ENCODE measurements around the gene FKBP7. TPM values are rescaled to one million over a fixed set of nuclear protein-coding genes. Genes with fewer than 3 reads are reported as not detected.

The FKBP7 gene
- total and polyA plus RNA-seq, 2 of the 13 experiments (the other 11 are each of a cell fraction or from before 2014, with no cell fraction given): 12.4 to 14.8 TPM

DNA sequence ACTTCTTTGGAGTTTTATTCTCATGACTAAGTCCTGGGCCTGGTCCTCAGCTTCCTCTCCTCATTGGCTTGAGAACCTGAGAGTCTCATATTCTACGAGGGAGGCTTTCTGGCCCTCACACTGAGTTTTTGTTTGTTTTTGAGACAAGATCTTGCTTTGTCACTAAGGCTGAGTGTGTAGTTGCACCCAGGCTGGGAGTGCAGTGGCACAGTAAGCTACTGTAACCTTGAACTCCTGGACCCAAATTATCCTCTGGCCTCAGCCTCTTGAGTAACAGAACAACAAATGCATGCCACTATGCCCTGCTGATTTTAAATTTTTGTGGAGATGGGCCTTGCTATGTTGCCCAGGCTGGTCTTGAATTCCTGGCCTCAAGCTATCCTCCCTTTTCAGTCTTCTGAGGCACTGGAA is 50.0 kb downstream of the FKBP7 start (continued):
- TF ChIP-seq, protein P1, sequence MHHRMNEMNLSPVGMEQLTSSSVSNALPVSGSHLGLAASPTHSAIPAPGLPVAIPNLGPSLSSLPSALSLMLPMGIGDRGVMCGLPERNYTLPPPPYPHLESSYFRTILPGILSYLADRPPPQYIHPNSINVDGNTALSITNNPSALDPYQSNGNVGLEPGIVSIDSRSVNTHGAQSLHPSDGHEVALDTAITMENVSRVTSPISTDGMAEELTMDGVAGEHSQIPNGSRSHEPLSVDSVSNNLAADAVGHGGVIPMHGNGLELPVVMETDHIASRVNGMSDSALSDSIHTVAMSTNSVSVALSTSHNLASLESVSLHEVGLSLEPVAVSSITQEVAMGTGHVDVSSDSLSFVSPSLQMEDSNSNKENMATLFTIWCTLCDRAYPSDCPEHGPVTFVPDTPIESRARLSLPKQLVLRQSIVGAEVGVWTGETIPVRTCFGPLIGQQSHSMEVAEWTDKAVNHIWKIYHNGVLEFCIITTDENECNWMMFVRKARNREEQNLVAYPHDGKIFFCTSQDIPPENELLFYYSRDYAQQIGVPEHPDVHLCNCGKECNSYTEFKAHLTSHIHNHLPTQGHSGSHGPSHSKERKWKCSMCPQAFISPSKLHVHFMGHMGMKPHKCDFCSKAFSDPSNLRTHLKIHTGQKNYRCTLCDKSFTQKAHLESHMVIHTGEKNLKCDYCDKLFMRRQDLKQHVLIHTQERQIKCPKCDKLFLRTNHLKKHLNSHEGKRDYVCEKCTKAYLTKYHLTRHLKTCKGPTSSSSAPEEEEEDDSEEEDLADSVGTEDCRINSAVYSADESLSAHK (CRISPR knock-in tag; IDR thresholded peaks at IDR 0.05; ENCODE audit: borderline replicate concordance): no peak
- TF ChIP-seq ZNF44 (CRISPR knock-in tag; IDR thresholded peaks at IDR 0.05): no peak
- TF ChIP-seq TCF7L2 (IDR thresholded peaks at IDR 0.05; ENCODE audit: low read depth, low read length): no peak
- TF ChIP-seq ETV5 (CRISPR knock-in tag; IDR thresholded peaks at IDR 0.05; ENCODE audit: borderline replicate concordance): no peak
- TF ChIP-seq, protein P2, sequence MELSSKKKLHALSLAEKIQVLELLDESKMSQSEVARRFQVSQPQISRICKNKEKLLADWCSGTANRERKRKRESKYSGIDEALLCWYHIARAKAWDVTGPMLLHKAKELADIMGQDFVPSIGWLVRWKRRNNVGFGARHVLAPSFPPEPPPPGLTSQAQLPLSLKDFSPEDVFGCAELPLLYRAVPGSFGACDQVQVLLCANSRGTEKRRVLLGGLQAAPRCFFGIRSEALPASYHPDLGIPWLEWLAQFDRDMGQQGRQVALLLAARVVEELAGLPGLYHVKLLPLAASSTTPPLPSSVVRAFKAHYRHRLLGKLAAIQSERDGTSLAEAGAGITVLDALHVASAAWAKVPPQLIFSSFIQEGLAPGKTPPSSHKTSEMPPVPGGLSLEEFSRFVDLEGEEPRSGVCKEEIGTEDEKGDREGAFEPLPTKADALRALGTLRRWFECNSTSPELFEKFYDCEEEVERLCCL (CRISPR knock-in tag; IDR thresholded peaks at IDR 0.05; ENCODE audit: borderline replicate concordance): no peak
- TF ChIP-seq ZNF101 (CRISPR knock-in tag; IDR thresholded peaks at IDR 0.05; ENCODE audit: borderline replicate concordance, low read depth): no peak
- TF ChIP-seq RXRB (CRISPR knock-in tag; IDR thresholded peaks at IDR 0.05; ENCODE audit: borderline replicate concordance): peak; percentile 75
- no peak for TF ChIP-seq HNRNPUL1 (IDR thresholded peaks at IDR 0.05; ENCODE audit: low read depth, low read length)
- no peak for TF ChIP-seq DNMT1 (CRISPR knock-in tag; IDR thresholded peaks at IDR 0.05)
- TF ChIP-seq RBM39 (IDR thresholded peaks at IDR 0.05; ENCODE audit: low read depth, low read length, poor library complexity, severe bottlenecking): no peak
- TF ChIP-seq ZNF256 (CRISPR knock-in tag; conservative IDR thresholded peaks at IDR 0.05): no peak
- no peak for TF ChIP-seq ZNF160 (CRISPR knock-in tag; IDR thresholded peaks at IDR 0.05)
- no peak for TF ChIP-seq MEF2D (CRISPR knock-in tag; IDR thresholded peaks at IDR 0.05)
- TF ChIP-seq, protein P3, sequence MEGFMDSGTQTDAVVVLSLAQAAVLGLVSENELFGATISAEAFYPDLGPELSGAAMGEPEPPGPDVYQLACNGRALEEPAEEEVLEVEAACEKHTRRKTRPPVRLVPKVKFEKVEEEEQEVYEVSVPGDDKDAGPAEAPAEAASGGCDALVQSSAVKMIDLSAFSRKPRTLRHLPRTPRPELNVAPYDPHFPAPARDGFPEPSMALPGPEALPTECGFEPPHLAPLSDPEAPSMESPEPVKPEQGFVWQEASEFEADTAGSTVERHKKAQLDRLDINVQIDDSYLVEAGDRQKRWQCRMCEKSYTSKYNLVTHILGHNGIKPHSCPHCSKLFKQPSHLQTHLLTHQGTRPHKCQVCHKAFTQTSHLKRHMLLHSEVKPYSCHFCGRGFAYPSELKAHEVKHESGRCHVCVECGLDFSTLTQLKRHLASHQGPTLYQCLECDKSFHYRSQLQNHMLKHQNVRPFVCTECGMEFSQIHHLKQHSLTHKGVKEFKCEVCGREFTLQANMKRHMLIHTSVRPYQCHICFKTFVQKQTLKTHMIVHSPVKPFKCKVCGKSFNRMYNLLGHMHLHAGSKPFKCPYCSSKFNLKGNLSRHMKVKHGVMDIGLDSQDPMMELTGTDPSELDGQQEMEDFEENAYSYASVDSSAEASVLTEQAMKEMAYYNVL (CRISPR knock-in tag; IDR thresholded peaks at IDR 0.05; ENCODE audit: borderline replicate concordance): no peak
- TF ChIP-seq, protein P4, sequence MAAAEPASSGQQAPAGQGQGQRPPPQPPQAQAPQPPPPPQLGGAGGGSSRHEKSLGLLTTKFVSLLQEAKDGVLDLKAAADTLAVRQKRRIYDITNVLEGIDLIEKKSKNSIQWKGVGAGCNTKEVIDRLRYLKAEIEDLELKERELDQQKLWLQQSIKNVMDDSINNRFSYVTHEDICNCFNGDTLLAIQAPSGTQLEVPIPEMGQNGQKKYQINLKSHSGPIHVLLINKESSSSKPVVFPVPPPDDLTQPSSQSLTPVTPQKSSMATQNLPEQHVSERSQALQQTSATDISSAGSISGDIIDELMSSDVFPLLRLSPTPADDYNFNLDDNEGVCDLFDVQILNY (CRISPR knock-in tag; conservative IDR thresholded peaks at IDR 0.05): no peak
- peak; percentile 41; the same call in 1 of the 2 replicates for TF ChIP-seq RFXAP (CRISPR knock-in tag; IDR thresholded peaks at IDR 0.05; ENCODE audit: borderline replicate concordance)
- peak; percentile 86 for TF ChIP-seq NCOA2 (CRISPR knock-in tag; IDR thresholded peaks at IDR 0.05)
- peak; percentile 70; the same call in 1 of the 2 replicates for TF ChIP-seq TRIM24 (CRISPR knock-in tag; IDR thresholded peaks at IDR 0.05)
- no peak for TF ChIP-seq ZNF136 (CRISPR knock-in tag; IDR thresholded peaks at IDR 0.05; ENCODE audit: low read depth)
- TF ChIP-seq, protein P5, sequence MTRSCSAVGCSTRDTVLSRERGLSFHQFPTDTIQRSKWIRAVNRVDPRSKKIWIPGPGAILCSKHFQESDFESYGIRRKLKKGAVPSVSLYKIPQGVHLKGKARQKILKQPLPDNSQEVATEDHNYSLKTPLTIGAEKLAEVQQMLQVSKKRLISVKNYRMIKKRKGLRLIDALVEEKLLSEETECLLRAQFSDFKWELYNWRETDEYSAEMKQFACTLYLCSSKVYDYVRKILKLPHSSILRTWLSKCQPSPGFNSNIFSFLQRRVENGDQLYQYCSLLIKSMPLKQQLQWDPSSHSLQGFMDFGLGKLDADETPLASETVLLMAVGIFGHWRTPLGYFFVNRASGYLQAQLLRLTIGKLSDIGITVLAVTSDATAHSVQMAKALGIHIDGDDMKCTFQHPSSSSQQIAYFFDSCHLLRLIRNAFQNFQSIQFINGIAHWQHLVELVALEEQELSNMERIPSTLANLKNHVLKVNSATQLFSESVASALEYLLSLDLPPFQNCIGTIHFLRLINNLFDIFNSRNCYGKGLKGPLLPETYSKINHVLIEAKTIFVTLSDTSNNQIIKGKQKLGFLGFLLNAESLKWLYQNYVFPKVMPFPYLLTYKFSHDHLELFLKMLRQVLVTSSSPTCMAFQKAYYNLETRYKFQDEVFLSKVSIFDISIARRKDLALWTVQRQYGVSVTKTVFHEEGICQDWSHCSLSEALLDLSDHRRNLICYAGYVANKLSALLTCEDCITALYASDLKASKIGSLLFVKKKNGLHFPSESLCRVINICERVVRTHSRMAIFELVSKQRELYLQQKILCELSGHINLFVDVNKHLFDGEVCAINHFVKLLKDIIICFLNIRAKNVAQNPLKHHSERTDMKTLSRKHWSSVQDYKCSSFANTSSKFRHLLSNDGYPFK (CRISPR knock-in tag; IDR thresholded peaks at IDR 0.05; ENCODE audit: borderline replicate concordance): no peak
- peak; percentile 50; the same call in 1 of the 2 replicates for TF ChIP-seq TBX3 (IDR thresholded peaks at IDR 0.05; ENCODE audit: borderline replicate concordance)
